Measurements from ENCODE around the gene DSCAML1. TPM values are rescaled to one million over a fixed set of nuclear protein-coding genes. Genes with fewer than 3 reads are reported as not detected.

DSCAML1 gene
- total RNA-seq, 1 experiment from 2014 or later: not detected

DNA sequence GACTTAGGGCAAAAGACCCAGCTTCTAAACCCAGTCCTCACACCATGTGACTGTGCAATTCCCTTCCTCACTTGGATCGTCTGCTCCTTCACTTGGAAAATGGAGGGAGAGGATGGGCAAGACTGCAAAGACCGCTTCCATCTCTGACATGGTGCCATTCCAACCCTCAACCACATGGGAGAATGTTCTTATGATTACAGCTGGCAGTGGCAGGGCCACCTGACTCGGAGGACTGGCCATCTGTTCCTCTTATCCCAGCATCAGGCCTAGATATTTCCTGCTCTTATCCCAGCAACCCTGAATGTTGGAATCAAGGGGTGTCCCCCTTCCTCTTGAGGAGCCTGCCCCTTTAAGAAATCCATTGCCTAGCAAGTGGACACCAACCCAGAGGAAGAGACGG lies 15.4 kb downstream of the DSCAML1 start:
- Histone ChIP-seq H3K4me2 (ENCODE audit: low read length) (no peak overlapping the region), H3K27ac (ENCODE audit: low read depth, low read length) (no peak overlapping the region), H3K9me2 (ENCODE audit: insufficient read depth) (no peaks in the 10 kb centered on the region), H2AFZ (ENCODE audit: low read depth, low read length, poor library complexity, severe bottlenecking) (no peak overlapping the region), H3K79me2 (ENCODE audit: insufficient read depth, low read length) (no peaks in the 10 kb centered on the region), H3K36me3 (ENCODE audit: control insufficient read depth in 1 of 2, insufficient read depth in 2 of 2, low read length in 2 of 2) (no peaks in the 10 kb centered on the region), H3K9ac (ENCODE audit: low read length) (no peak overlapping the region), H3K9me3 (ENCODE audit: control insufficient read depth in 1 of 2, insufficient read depth in 1 of 2, low read depth in 1 of 2, low read length in 2 of 2) (no peaks in the 10 kb centered on the region), H3K27me3 (ENCODE audit: insufficient read depth, low read length) (peaks cover 90% of the 10 kb centered on the region), H4K20me1 (ENCODE audit: insufficient read depth) (no peaks in the 10 kb centered on the region), H3K4me1 (ENCODE audit: control insufficient read depth in 1 of 2, insufficient read depth in 2 of 2, low read length in 2 of 2) (no peaks in the 10 kb centered on the region), H3K4me3 (replicated peaks in 1 of 2; ENCODE audit: low read depth in 1 of 2, low read length in 2 of 2) (no peak overlapping the region)
- POLR2A ChIA-PET: no interaction called here
- RAD21 ChIA-PET (ENCODE audit: low non-redundant PET in 1 of 2, low total read pairs in 2 of 2, uncharacterized antibody in 2 of 2, unreplicated experiment in 2 of 2): no interaction called here
- TF ChIP-seq FOSL1 (IDR thresholded peaks at IDR 0.05; ENCODE audit: low read depth): no peak
- no peak for TF ChIP-seq ZFX (IDR thresholded peaks at IDR 0.05)
- TF ChIP-seq, protein P1, sequence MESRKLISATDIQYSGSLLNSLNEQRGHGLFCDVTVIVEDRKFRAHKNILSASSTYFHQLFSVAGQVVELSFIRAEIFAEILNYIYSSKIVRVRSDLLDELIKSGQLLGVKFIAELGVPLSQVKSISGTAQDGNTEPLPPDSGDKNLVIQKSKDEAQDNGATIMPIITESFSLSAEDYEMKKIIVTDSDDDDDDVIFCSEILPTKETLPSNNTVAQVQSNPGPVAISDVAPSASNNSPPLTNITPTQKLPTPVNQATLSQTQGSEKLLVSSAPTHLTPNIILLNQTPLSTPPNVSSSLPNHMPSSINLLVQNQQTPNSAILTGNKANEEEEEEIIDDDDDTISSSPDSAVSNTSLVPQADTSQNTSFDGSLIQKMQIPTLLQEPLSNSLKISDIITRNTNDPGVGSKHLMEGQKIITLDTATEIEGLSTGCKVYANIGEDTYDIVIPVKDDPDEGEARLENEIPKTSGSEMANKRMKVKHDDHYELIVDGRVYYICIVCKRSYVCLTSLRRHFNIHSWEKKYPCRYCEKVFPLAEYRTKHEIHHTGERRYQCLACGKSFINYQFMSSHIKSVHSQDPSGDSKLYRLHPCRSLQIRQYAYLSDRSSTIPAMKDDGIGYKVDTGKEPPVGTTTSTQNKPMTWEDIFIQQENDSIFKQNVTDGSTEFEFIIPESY (IDR thresholded peaks at IDR 0.05; ENCODE audit: extremely low read depth, insufficient replicate concordance, low read length): no peak
- TF ChIP-seq, protein P2, sequence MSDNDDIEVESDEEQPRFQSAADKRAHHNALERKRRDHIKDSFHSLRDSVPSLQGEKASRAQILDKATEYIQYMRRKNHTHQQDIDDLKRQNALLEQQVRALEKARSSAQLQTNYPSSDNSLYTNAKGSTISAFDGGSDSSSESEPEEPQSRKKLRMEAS (IDR thresholded peaks at IDR 0.05): no peak
- TF ChIP-seq, protein P3, sequence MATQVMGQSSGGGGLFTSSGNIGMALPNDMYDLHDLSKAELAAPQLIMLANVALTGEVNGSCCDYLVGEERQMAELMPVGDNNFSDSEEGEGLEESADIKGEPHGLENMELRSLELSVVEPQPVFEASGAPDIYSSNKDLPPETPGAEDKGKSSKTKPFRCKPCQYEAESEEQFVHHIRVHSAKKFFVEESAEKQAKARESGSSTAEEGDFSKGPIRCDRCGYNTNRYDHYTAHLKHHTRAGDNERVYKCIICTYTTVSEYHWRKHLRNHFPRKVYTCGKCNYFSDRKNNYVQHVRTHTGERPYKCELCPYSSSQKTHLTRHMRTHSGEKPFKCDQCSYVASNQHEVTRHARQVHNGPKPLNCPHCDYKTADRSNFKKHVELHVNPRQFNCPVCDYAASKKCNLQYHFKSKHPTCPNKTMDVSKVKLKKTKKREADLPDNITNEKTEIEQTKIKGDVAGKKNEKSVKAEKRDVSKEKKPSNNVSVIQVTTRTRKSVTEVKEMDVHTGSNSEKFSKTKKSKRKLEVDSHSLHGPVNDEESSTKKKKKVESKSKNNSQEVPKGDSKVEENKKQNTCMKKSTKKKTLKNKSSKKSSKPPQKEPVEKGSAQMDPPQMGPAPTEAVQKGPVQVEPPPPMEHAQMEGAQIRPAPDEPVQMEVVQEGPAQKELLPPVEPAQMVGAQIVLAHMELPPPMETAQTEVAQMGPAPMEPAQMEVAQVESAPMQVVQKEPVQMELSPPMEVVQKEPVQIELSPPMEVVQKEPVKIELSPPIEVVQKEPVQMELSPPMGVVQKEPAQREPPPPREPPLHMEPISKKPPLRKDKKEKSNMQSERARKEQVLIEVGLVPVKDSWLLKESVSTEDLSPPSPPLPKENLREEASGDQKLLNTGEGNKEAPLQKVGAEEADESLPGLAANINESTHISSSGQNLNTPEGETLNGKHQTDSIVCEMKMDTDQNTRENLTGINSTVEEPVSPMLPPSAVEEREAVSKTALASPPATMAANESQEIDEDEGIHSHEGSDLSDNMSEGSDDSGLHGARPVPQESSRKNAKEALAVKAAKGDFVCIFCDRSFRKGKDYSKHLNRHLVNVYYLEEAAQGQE (IDR thresholded peaks at IDR 0.05; ENCODE audit: low read depth): no peak
- no peak for TF ChIP-seq YY1 (IDR thresholded peaks at IDR 0.05; ENCODE audit: extremely low read depth, insufficient replicate concordance, low read depth, low read length)
- no peak for TF ChIP-seq CBX3 (IDR thresholded peaks at IDR 0.05; ENCODE audit: low read depth)
- no peak for TF ChIP-seq POLR2AphosphoS5 (IDR thresholded peaks at IDR 0.05; ENCODE audit: low read depth, low read length)
- TF ChIP-seq, protein P4, sequence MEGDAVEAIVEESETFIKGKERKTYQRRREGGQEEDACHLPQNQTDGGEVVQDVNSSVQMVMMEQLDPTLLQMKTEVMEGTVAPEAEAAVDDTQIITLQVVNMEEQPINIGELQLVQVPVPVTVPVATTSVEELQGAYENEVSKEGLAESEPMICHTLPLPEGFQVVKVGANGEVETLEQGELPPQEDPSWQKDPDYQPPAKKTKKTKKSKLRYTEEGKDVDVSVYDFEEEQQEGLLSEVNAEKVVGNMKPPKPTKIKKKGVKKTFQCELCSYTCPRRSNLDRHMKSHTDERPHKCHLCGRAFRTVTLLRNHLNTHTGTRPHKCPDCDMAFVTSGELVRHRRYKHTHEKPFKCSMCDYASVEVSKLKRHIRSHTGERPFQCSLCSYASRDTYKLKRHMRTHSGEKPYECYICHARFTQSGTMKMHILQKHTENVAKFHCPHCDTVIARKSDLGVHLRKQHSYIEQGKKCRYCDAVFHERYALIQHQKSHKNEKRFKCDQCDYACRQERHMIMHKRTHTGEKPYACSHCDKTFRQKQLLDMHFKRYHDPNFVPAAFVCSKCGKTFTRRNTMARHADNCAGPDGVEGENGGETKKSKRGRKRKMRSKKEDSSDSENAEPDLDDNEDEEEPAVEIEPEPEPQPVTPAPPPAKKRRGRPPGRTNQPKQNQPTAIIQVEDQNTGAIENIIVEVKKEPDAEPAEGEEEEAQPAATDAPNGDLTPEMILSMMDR (IDR thresholded peaks at IDR 0.05 in 2 of 3, conservative IDR thresholded peaks at IDR 0.05 in 1 of 3; ENCODE audit: borderline replicate concordance in 1 of 3, insufficient read depth in 1 of 3, low read depth in 2 of 3, low read length in 2 of 3): no peak
- TF ChIP-seq TCF7L2 (IDR thresholded peaks at IDR 0.05; ENCODE audit: borderline replicate concordance, extremely low read depth, insufficient read depth, insufficient read length): no peak
- no peak for TF ChIP-seq SP1 (IDR thresholded peaks at IDR 0.05; ENCODE audit: low read depth)
- TF ChIP-seq RAD21 (IDR thresholded peaks at IDR 0.05; ENCODE audit: low read depth): no peak
- no peak for TF ChIP-seq SIN3A (IDR thresholded peaks at IDR 0.05; ENCODE audit: low read depth)
- TF ChIP-seq EZH2 (IDR thresholded peaks at IDR 0.05): no peak
- TF ChIP-seq SRF (IDR thresholded peaks at IDR 0.05; ENCODE audit: low read depth): no peak
- no peak for TF ChIP-seq POLR2A (IDR thresholded peaks at IDR 0.05; ENCODE audit: borderline replicate concordance, extremely low read depth, insufficient read depth, insufficient read length)
- TF ChIP-seq ZNF274 (IDR thresholded peaks at IDR 0.05; ENCODE audit: low read depth, low read length): no peak
- DNase-seq (ENCODE audit: low read depth, low spot score) (no peak), ATAC-seq (no peak)
- CTCF ChIA-PET: no interaction called here
- no TSS peak for BruUV-seq (replicated peaks)
- intact Hi-C loops (cut with micrococcal nuclease): no loop called here

Measured in HCT116 (cell line).